Measurements from ENCODE around the gene ZNF440.

DNA sequence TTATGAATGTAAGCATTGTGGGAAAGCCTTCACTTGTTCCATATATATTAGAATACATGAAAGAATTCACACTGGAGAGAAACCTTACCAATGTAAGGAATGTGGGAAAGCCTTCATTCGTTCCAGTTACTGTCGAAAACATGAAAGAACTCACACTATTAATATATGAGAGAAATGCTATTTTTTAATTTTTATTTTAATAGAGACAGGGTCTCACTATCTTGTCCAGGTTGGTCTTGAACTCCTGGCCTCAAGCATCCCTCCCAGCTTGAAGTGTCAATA lies 7.0 kb upstream of the ZNF440 start:
- TF ChIP-seq CTCF (IDR thresholded peaks at IDR 0.05) (no peak), EZH2 (IDR thresholded peaks at IDR 0.05) (no peak), EZH2phosphoT487 (IDR thresholded peaks at IDR 0.05) (no peak)
